ENCODE results near the gene SRSF3. TPM values are rescaled to one million over a fixed set of nuclear protein-coding genes. Genes with fewer than 3 reads are reported as not detected.

The SRSF3 gene
- polyA plus RNA-seq, 1 donor from 2014 or later: 393 TPM

GRCh38 chr6:36616893-36617521 is 22.8 kb downstream of the SRSF3 start:
- Histone ChIP-seq H3K9me2 (ENCODE audit: insufficient read depth, low read length) (no peaks in the 10 kb centered on the region), H3K27ac (ENCODE audit: low read length) (no peak overlapping the region), H3K4me2 (ENCODE audit: low read length) (no peak overlapping the region), H3K9ac (ENCODE audit: low read length) (no peak overlapping the region), H3K9me3 (ENCODE audit: low read length) (no peaks in the 10 kb centered on the region), H4K20me1 (ENCODE audit: insufficient read depth) (no peaks in the 10 kb centered on the region), H3K27me3 (ENCODE audit: insufficient read depth, low read depth, low read length) (no peaks in the 10 kb centered on the region), H3F3A (ENCODE audit: insufficient read depth, low read length, poor library complexity, severe bottlenecking) (no peaks in the 10 kb centered on the region), H3K36me3 (ENCODE audit: insufficient read depth, low read length) (peaks cover 7% of the 10 kb centered on the region), H3K79me2 (replicated peaks; ENCODE audit: insufficient read depth, low read length) (peaks cover 2% of the 10 kb centered on the region), H2AFZ (ENCODE audit: low read depth, low read length) (no peak overlapping the region), H3K4me3 (ENCODE audit: low read length) (no peak overlapping the region)
- TF ChIP-seq EZH2 (IDR thresholded peaks at IDR 0.05; ENCODE audit: borderline replicate concordance, insufficient read depth, low read length, poor library complexity, severe bottlenecking) (no peak), POLR2AphosphoS5 (IDR thresholded peaks at IDR 0.05) (no peak), CTCF (IDR thresholded peaks at IDR 0.05; ENCODE audit: poor library complexity, severe bottlenecking) (no peak), TAF1 (IDR thresholded peaks at IDR 0.05; ENCODE audit: low read depth) (no peak), MXI1 (conservative IDR thresholded peaks at IDR 0.05; ENCODE audit: poor library complexity, severe bottlenecking) (no peak), SMC3 (conservative IDR thresholded peaks at IDR 0.05; ENCODE audit: poor library complexity) (no peak), REST (IDR thresholded peaks at IDR 0.05; ENCODE audit: borderline replicate concordance) (no peak), EP300 (conservative IDR thresholded peaks at IDR 0.05; ENCODE audit: poor library complexity, severe bottlenecking) (no peak), RAD21 (conservative IDR thresholded peaks at IDR 0.05) (no peak)

GRCh38 chr6:36618366-36619355 is 24.5 kb downstream of the SRSF3 start:
- H3K27ac ChIP-seq (ENCODE audit: low read length): no peak overlapping the region
- no peak overlapping the region for H2AFZ ChIP-seq (ENCODE audit: low read depth, low read length)
- TF ChIP-seq SMC3 (conservative IDR thresholded peaks at IDR 0.05; ENCODE audit: poor library complexity) (no peak), MXI1 (conservative IDR thresholded peaks at IDR 0.05; ENCODE audit: poor library complexity, severe bottlenecking) (no peak), TAF1 (IDR thresholded peaks at IDR 0.05; ENCODE audit: low read depth) (no peak), CTCF (IDR thresholded peaks at IDR 0.05; ENCODE audit: poor library complexity, severe bottlenecking) (no peak), POLR2AphosphoS5 (IDR thresholded peaks at IDR 0.05) (no peak), EZH2 (IDR thresholded peaks at IDR 0.05; ENCODE audit: borderline replicate concordance, insufficient read depth, low read length, poor library complexity, severe bottlenecking) (no peak), EP300 (conservative IDR thresholded peaks at IDR 0.05; ENCODE audit: poor library complexity, severe bottlenecking) (no peak), RAD21 (conservative IDR thresholded peaks at IDR 0.05) (no peak), REST (IDR thresholded peaks at IDR 0.05; ENCODE audit: borderline replicate concordance) (no peak)
- no peak overlapping the region for H3K9ac ChIP-seq (ENCODE audit: low read length)
- H4K20me1 ChIP-seq (ENCODE audit: insufficient read depth): no peaks in the 10 kb centered on the region
- no peaks in the 10 kb centered on the region for H3F3A ChIP-seq (ENCODE audit: insufficient read depth, low read length, poor library complexity, severe bottlenecking)
- no peak overlapping the region for H3K4me3 ChIP-seq (ENCODE audit: low read length)
- H3K27me3 ChIP-seq (ENCODE audit: insufficient read depth, low read depth, low read length): no peaks in the 10 kb centered on the region
- H3K9me3 ChIP-seq (ENCODE audit: low read length): no peaks in the 10 kb centered on the region
- peaks cover 2% of the 10 kb centered on the region for H3K79me2 ChIP-seq (replicated peaks; ENCODE audit: insufficient read depth, low read length)
- no peak overlapping the region for H3K4me2 ChIP-seq (ENCODE audit: low read length)
- no peaks in the 10 kb centered on the region for H3K36me3 ChIP-seq (ENCODE audit: insufficient read depth, low read length)
- H3K9me2 ChIP-seq (ENCODE audit: insufficient read depth, low read length): no peaks in the 10 kb centered on the region
